ENCODE results near the gene MCRIP1. TPM values are rescaled to one million over a fixed set of nuclear protein-coding genes. Genes with fewer than 3 reads are reported as not detected.

MCRIP1 gene
- total and polyA plus RNA-seq, 9 of the 15 experiments (the other 6 are each of a cell fraction or from before 2014, with no cell fraction given): 0.39 to 35.8 (median 9.7) TPM

- TF ChIP-seq TGIF2 (CRISPR knock-in tag; IDR thresholded peaks at IDR 0.05): 0 out of 2 replicates have a peak, but pooled peaks have one; percentile 40
- TF ChIP-seq PPARD (CRISPR knock-in tag; IDR thresholded peaks at IDR 0.05): no peak
- no peak for TF ChIP-seq ZBTB49 (CRISPR knock-in tag; IDR thresholded peaks at IDR 0.05; ENCODE audit: borderline replicate concordance)
- no peak for TF ChIP-seq MEF2D (tag; conservative IDR thresholded peaks at IDR 0.05; ENCODE audit: low read depth)
- no peak for TF ChIP-seq HCFC1 (IDR thresholded peaks at IDR 0.05; ENCODE audit: low read depth, low read length)
- TF ChIP-seq FOXP4 (CRISPR knock-in tag; IDR thresholded peaks at IDR 0.05; ENCODE audit: borderline replicate concordance): 0 out of 2 replicates have a peak, but pooled peaks have one; percentile 17
- peak; percentile 41; the same call in 1 of the 2 replicates for TF ChIP-seq SPI1 (IDR thresholded peaks at IDR 0.05; ENCODE audit: borderline replicate concordance, low read depth, low read length)
- TF ChIP-seq HDAC1 (IDR thresholded peaks at IDR 0.05): 0 out of 4 replicates have a peak, but pooled peaks of 1 of the 2 experiments have one; percentile 20
- TF ChIP-seq CTBP1 (IDR thresholded peaks at IDR 0.05; ENCODE audit: borderline replicate concordance): 0 out of 2 replicates have a peak, but pooled peaks have one; percentile 19
- TF ChIP-seq RBM39 (optimal IDR thresholded peaks at IDR 0.05; ENCODE audit: low read depth, low read length): no peak
- TF ChIP-seq ARID4B (CRISPR knock-in tag; IDR thresholded peaks at IDR 0.05): no peak
- TF ChIP-seq ATF1 (CRISPR knock-in tag; IDR thresholded peaks at IDR 0.05): no peak
- 0 out of 2 replicates have a peak, but pooled peaks have one; percentile 1 for TF ChIP-seq ATF1 (tag; IDR thresholded peaks at IDR 0.05)
These were observed 37.3 kb upstream of the MCRIP1 start (continued) for GRCh38 chr17:81870131-81870980.

Measured in K562 (cell line).